SK-N-SH (cell line): Measurements from ENCODE around the gene TRUB2. TPM values are rescaled to one million over a fixed set of nuclear protein-coding genes. Genes with fewer than 3 reads are reported as not detected.

Experiments
- CTCF ChIA-PET: fragments of 300-600, 350-600 bp; formaldehyde crosslinking; extraction: SDS; loops from one replicate; lab custom pipeline; 2021; lab: Yijun Ruan, JAX
- POLR2A ChIA-PET: fragments of 350-600 bp; sonication (Branson Sonifier 250); formaldehyde crosslinking; extraction: SDS; loops from one replicate; lab custom pipeline; 2020; ENCODE audit warnings: antibody characterized with exemption, inconsistent platforms; lab: Yijun Ruan, JAX
- DNase-seq: peaks from one replicate; pipeline ENCODE4 v3.0.0; 2012
- H2AFZ ChIP-seq: fragments of 200-600 bp; sonication (generic); 2 replicates; pipeline ENCODE4 v1.8.1; 2016; ENCODE audit warnings: antibody characterized with exemption, mild to moderate bottlenecking, low read depth
- H3F3A ChIP-seq: fragments of 200-600 bp; sonication (generic); replicated peaks from 2 replicates; pipeline ENCODE3; 2016; ENCODE audit warnings: antibody characterized with exemption, mild to moderate bottlenecking; ENCODE audit not compliant: insufficient read depth
- H3K27ac ChIP-seq, 2 experiments: fragments of 200-500 bp in 1 of 2; fragments of 200-600 bp in 1 of 2; sonication (Bioruptor generic) in 1 of 2; sonication (generic), shearing (Covaris generic) in 1 of 2; 2 replicates each; pipeline versions ENCODE4 v1.5.1 to v1.6.1; 2014 to 2016; ENCODE audit warnings: low read depth in 2 of 2, inconsistent platforms in 1 of 2, low read length in 1 of 2, mild to moderate bottlenecking in 1 of 2, mixed read lengths in 1 of 2
- H3K27me3 ChIP-seq: fragments of 200-600 bp; sonication (generic), shearing (Covaris generic); 2 replicates; pipeline ENCODE4 v1.6.1; 2016; ENCODE audit warnings: mixed run types; ENCODE audit not compliant: insufficient read depth
- H3K36me3 ChIP-seq, 2 experiments: fragments of 200-500 bp in 1 of 2; fragments of 200-600 bp in 1 of 2; sonication (Bioruptor generic) in 1 of 2; sonication (generic) in 1 of 2; replicated peaks in 1 of 2; 2 replicates each; pipeline versions ENCODE3 to v1.5.1; 2014 to 2016; ENCODE audit warnings: low read length in 1 of 2, mild to moderate bottlenecking in 1 of 2; ENCODE audit not compliant: insufficient read depth in 2 of 2, control insufficient read depth in 1 of 2
- H3K4me1 ChIP-seq, 2 experiments: fragments of 200-500 bp in 1 of 2; fragments of 200-600 bp in 1 of 2; sonication (Bioruptor generic) in 1 of 2; sonication (generic), shearing (Covaris generic) in 1 of 2; 2 replicates each; pipeline versions ENCODE4 v1.5.1 to v1.6.1; 2014 to 2016; ENCODE audit warnings: low read depth in 1 of 2, low read length in 1 of 2, mixed run types in 1 of 2; ENCODE audit not compliant: insufficient read depth in 2 of 2, control insufficient read depth in 1 of 2
- H3K4me2 ChIP-seq: fragments of 200-600 bp; sonication (generic), shearing (Covaris generic); 2 replicates; pipeline ENCODE4 v1.6.1; 2017; ENCODE audit warnings: mixed run types
- H3K4me3 ChIP-seq, 2 experiments: fragments of 200-500 bp in 1 of 2; fragments of 200-600 bp in 1 of 2; sonication (Bioruptor generic) in 1 of 2; sonication (generic), shearing (Covaris generic) in 1 of 2; 2 replicates each; pipeline versions ENCODE4 v1.5.1 to v1.8.1; 2014 to 2016; ENCODE audit warnings: low read depth in 2 of 2, inconsistent platforms in 1 of 2, low read length in 1 of 2, mild to moderate bottlenecking in 1 of 2, mixed read lengths in 1 of 2, moderate library complexity in 1 of 2
- H3K79me2 ChIP-seq: fragments of 200-600 bp; sonication (generic); 2 replicates; pipeline ENCODE4 v1.8.1; 2017; ENCODE audit warnings: mild to moderate bottlenecking; ENCODE audit not compliant: insufficient read depth
- H3K9ac ChIP-seq: fragments of 200-600 bp; sonication (generic); 2 replicates; pipeline ENCODE4 v1.6.1; 2017; ENCODE audit warnings: mixed run types
- H3K9me2 ChIP-seq: fragments of 200-600 bp; sonication (generic); 2 replicates; pipeline ENCODE4 v1.6.1; 2017; ENCODE audit warnings: mixed run types
- H3K9me3 ChIP-seq: fragments of 200-600 bp; sonication (generic); 2 replicates; pipeline ENCODE4 v1.6.1; 2017; ENCODE audit warnings: mixed run types, mild to moderate bottlenecking, moderate library complexity
- H4K20me1 ChIP-seq: fragments of 200-600 bp; sonication (generic); 2 replicates; pipeline ENCODE4 v1.6.1; 2017; ENCODE audit warnings: mild to moderate bottlenecking, mixed run types; ENCODE audit not compliant: insufficient read depth
- ELF1 ChIP-seq: IDR thresholded peaks from 2 replicates; pipeline ENCODE4 v1.4.0; 2012
- FOSL2 ChIP-seq: IDR thresholded peaks from 2 replicates; pipeline ENCODE4 v1.4.0; 2012; ENCODE audit warnings: low read depth, mild to moderate bottlenecking, moderate library complexity, borderline replicate concordance
- MAX ChIP-seq: IDR thresholded peaks from 2 replicates; pipeline ENCODE4 v1.4.0; 2012; ENCODE audit warnings: low read depth
- MEF2A ChIP-seq: IDR thresholded peaks from 2 replicates; pipeline ENCODE4 v1.4.0; 2012; ENCODE audit warnings: low read depth, borderline replicate concordance
- MXI1 ChIP-seq: IDR thresholded peaks from 2 replicates; pipeline ENCODE4 v1.6.1; 2012; ENCODE audit warnings: mild to moderate bottlenecking, low read depth, low read length, improper control_type of control experiment
- NRF1 ChIP-seq: IDR thresholded peaks from 2 replicates; pipeline ENCODE4 v1.6.1; 2012; ENCODE audit warnings: low read depth, mild to moderate bottlenecking, low read length
- PBX3 ChIP-seq: IDR thresholded peaks from 2 replicates; pipeline ENCODE4; 2012
- RCOR1 ChIP-seq: fragments of 150-350 bp; IDR thresholded peaks from 2 replicates; pipeline ENCODE4 v1.6.1; 2017; ENCODE audit warnings: antibody characterized with exemption, low read length
- RFX5 ChIP-seq: IDR thresholded peaks from 2 replicates; pipeline ENCODE4 v1.6.1; 2012; ENCODE audit warnings: mild to moderate bottlenecking, improper control_type of control experiment, low read length
- TAF1 ChIP-seq: IDR thresholded peaks from 2 replicates; pipeline ENCODE4 v1.6.1; 2012; ENCODE audit warnings: low read depth, mild to moderate bottlenecking, low read length, moderate library complexity, borderline replicate concordance
- TCF12 ChIP-seq: IDR thresholded peaks from 2 replicates; pipeline ENCODE4 v1.4.0; 2012
- TEAD4 ChIP-seq: IDR thresholded peaks from 2 replicates; pipeline ENCODE4 v1.4.0; 2012; ENCODE audit warnings: mild to moderate bottlenecking, borderline replicate concordance; ENCODE audit not compliant: insufficient read depth
- USF2 ChIP-seq: fragments of 150-350 bp; IDR thresholded peaks from 2 replicates; pipeline ENCODE4 v1.6.1; 2017; ENCODE audit warnings: antibody characterized with exemption, low read length, low read depth, borderline replicate concordance
- ZBTB33 ChIP-seq: IDR thresholded peaks from 2 replicates; pipeline ENCODE4 v1.4.0; 2012; ENCODE audit warnings: low read depth, borderline replicate concordance
- WGBS: methylation state at CpG from one replicate; pipeline ENCODE4 v1.1.6; 2017; ENCODE audit warnings: low lambda C conversion rate; 5-methylcytosine and 5-hydroxymethylcytosine counted together
- polyA plus RNA-seq, 3 experiments: library from polyadenylated mRNA; depleted of rRNA; stranded (reverse); fragments of >200 nt; gene quantifications; 2 replicates each; pipeline ENCODE4 v1.2.3, GENCODE V29; 2012

Gene TRUB2
- polyA plus RNA-seq, 1 of the 3 experiments (the other 2 are of a cell fraction) = 18.8 TPM

- TF ChIP-seq MAX = no peak
- no peak for TF ChIP-seq TAF1
- no peak for TF ChIP-seq PBX3
- no peak for TF ChIP-seq MXI1
- TF ChIP-seq ELF1 = no peak
- no peak for TF ChIP-seq FOSL2
- no peak for TF ChIP-seq USF2
- TF ChIP-seq TEAD4 = no peak
These were observed 25.7 kb downstream of the TRUB2 start (continued) for GRCh38 chr9:128296340-128297220.

GRCh38 chr9:128294142-128294541 is 28.1 kb downstream of the TRUB2 start:
- POLR2A ChIA-PET = no interaction called here
- no peak overlapping the region for H2AFZ ChIP-seq
- H3K79me2 ChIP-seq = no peaks in the 10 kb centered on the region
- H3K9me2 ChIP-seq = no peaks in the 10 kb centered on the region
- H3K4me2 ChIP-seq = no peak overlapping the region
- 93% methylated on average over 2 of the region's 4 CpGs for WGBS
- no peaks in the 10 kb centered on the region for H3F3A ChIP-seq
- no peak overlapping the region for H3K27ac ChIP-seq
- H3K4me1 ChIP-seq = peaks cover 5 to 8% of the 10 kb centered on the region in 2 experiments; a peak in 2 of 4 replicates
- CTCF ChIA-PET = interaction anchor here (1.2 to 9.4 kb wide), 7 partner anchors 8 to 67 kb away, joined by 3 to 80 read pairs (median 18); no protein-coding TSS in a partner anchor
- DNase-seq = no peak
- H3K9ac ChIP-seq = no peak overlapping the region
- H3K36me3 ChIP-seq = no peaks in the 10 kb centered on the region
- H3K27me3 ChIP-seq = no peaks in the 10 kb centered on the region
- TF ChIP-seq MEF2A = no peak
- no peak for TF ChIP-seq RFX5
- no peak for TF ChIP-seq MXI1
- no peak for TF ChIP-seq TAF1
- TF ChIP-seq RCOR1 = no peak
- no peak for TF ChIP-seq FOSL2
- no peak overlapping the region for H3K4me3 ChIP-seq
- H4K20me1 ChIP-seq = no peaks in the 10 kb centered on the region
- no peaks in the 10 kb centered on the region for H3K9me3 ChIP-seq

- no peaks in the 10 kb centered on the region for H3K79me2 ChIP-seq
- H3F3A ChIP-seq = no peaks in the 10 kb centered on the region
- H3K9ac ChIP-seq = no peak overlapping the region
- no peak overlapping the region for H3K4me2 ChIP-seq
- TF ChIP-seq MAX = no peak
- no peak for TF ChIP-seq ZBTB33
- TF ChIP-seq RFX5 = no peak
- TF ChIP-seq TEAD4 = no peak
- TF ChIP-seq TCF12 = no peak
- TF ChIP-seq NRF1 = no peak
- no peak for TF ChIP-seq ELF1
- TF ChIP-seq, all 33 proteins: peak for 0
- Histone ChIP-seq H3K9me2 (no peaks in the 10 kb centered on the region), H3K27ac (no peak overlapping the region), H3K27me3 (no peaks in the 10 kb centered on the region), H3K9me3 (no peaks in the 10 kb centered on the region), H3K4me3 (no peak overlapping the region), H2AFZ (no peak overlapping the region), H4K20me1 (no peaks in the 10 kb centered on the region), H3K36me3 (no peaks in the 10 kb centered on the region), H3K4me1 (peaks cover 4 to 5% of the 10 kb centered on the region in 2 experiments; a peak in 2 of 4 replicates)
- 79% methylated on average over 4 of the region's 4 CpGs for WGBS
- CTCF ChIA-PET = interaction anchor here (0.5 to 9.4 kb wide), 5 partner anchors 48 to 356 kb away, joined by 3 to 80 read pairs (median 11); partner anchors contain the start of gene DPM2
- POLR2A ChIA-PET = interaction anchor here (0.7 kb wide), 1 partner anchor 8 kb away, joined by 3 read pairs; no protein-coding TSS in a partner anchor
- no peak for DNase-seq
These were observed 29.2 kb downstream of the TRUB2 start for GRCh38 chr9:128293091-128293490.
